HepG2 (cell line): ENCODE results near the gene GRIK5. TPM values are rescaled to one million over a fixed set of nuclear protein-coding genes. Genes with fewer than 3 reads are reported as not detected.

Source experiments
- polyA plus RNA-seq, 8 experiments: library from polyadenylated mRNA; depleted of rRNA in 3 of 8; stranded (reverse) in 7 of 8; unstranded in 1 of 8; fragments of >200 nt; fragmentation: Illumina TruSeq in 4 of 8; extraction: Trizol in 4 of 8; gene quantifications; 2 replicates each; pipeline versions ENCODE4 v1.2.1 to v1.2.3, GENCODE V29; 2011 to 2016; ENCODE audit warnings: low read depth in 4 of 8, missing spikeins in 1 of 8, mixed read lengths in 1 of 8; ENCODE audit not compliant: insufficient read depth in 1 of 8
- total RNA-seq, 5 experiments: library from RNA; depleted of rRNA; stranded (reverse); fragments of >200 nt; fragmentation: Illumina TruSeq; extraction: Trizol; gene quantifications; 2 replicates each; pipeline ENCODE4 v1.2.3, GENCODE V29; 2016; ENCODE audit warnings: low read depth in 1 of 5

GRIK5 gene
- total and polyA plus RNA-seq, 2 of the 13 experiments (the other 11 are each of a cell fraction or from before 2014, with no cell fraction given), result not detected

Other genes starting within 250 kb of the GRIK5 start
- gene LYPD4, start 225.5 kb downstream of the GRIK5 start, total RNA-seq (2016; rRNA removed; fragmentation: Illumina TruSeq; extraction: Trizol), result not detected in 2 replicates
- not detected in 2 replicates for gene LYPD4, start 225.5 kb downstream of the GRIK5 start, polyA plus RNA-seq (2011; rRNA removed)
- gene DMRTC2, start 225.2 kb downstream of the GRIK5 start, total RNA-seq (2016; rRNA removed; fragmentation: Illumina TruSeq; extraction: Trizol), result not detected in 2 replicates
- gene DMRTC2, start 225.2 kb downstream of the GRIK5 start, polyA plus RNA-seq (2011; rRNA removed), result not detected in 2 replicates
- gene RPS19, start 210.0 kb downstream of the GRIK5 start, total RNA-seq (2016; rRNA removed; fragmentation: Illumina TruSeq; extraction: Trizol), result 4,758 and 5,028 TPM in 2 replicates
- gene RPS19, start 210.0 kb downstream of the GRIK5 start, polyA plus RNA-seq (2011; rRNA removed), result 1,633 and 1,983 TPM in 2 replicates
- 0.27 and 0.33 TPM in 2 replicates for gene CD79A, start 192.9 kb downstream of the GRIK5 start, total RNA-seq (2016; rRNA removed; fragmentation: Illumina TruSeq; extraction: Trizol)
- gene CD79A, start 192.9 kb downstream of the GRIK5 start, polyA plus RNA-seq (2011; rRNA removed), result 0.24 and 0.30 TPM in 2 replicates
- gene ARHGEF1, start 187.0 kb downstream of the GRIK5 start, total RNA-seq (2016; rRNA removed; fragmentation: Illumina TruSeq; extraction: Trizol), result 26.2 and 34.7 TPM in 2 replicates
- gene ARHGEF1, start 187.0 kb downstream of the GRIK5 start, polyA plus RNA-seq (2011; rRNA removed), result 33.1 and 33.7 TPM in 2 replicates
- not detected in 2 replicates for gene ERFL, start 141.8 kb downstream of the GRIK5 start, total RNA-seq (2016; rRNA removed; fragmentation: Illumina TruSeq; extraction: Trizol)
- not detected in 2 replicates for gene ERFL, start 141.8 kb downstream of the GRIK5 start, polyA plus RNA-seq (2011; rRNA removed)
- 20.7 and 37.4 TPM in 2 replicates for gene RABAC1, start 110.9 kb downstream of the GRIK5 start, total RNA-seq (2016; rRNA removed; fragmentation: Illumina TruSeq; extraction: Trizol)
- 74.0 and 91.2 TPM in 2 replicates for gene RABAC1, start 110.9 kb downstream of the GRIK5 start, polyA plus RNA-seq (2011; rRNA removed)
- gene ATP1A3, start 76.0 kb downstream of the GRIK5 start, total RNA-seq (2016; rRNA removed; fragmentation: Illumina TruSeq; extraction: Trizol), result 0.04 TPM in 1 of 2 replicates, not detected in the other
- 0.01 TPM in 1 of 2 replicates, not detected in the other for gene ATP1A3, start 76.0 kb downstream of the GRIK5 start, polyA plus RNA-seq (2011; rRNA removed)
- gene ZNF574, start 6.0 kb upstream of the GRIK5 start, total RNA-seq (2016; rRNA removed; fragmentation: Illumina TruSeq; extraction: Trizol), result 7.9 and 8.2 TPM in 2 replicates
- 7.7 and 9.5 TPM in 2 replicates for gene ZNF574, start 6.0 kb upstream of the GRIK5 start, polyA plus RNA-seq (2011; rRNA removed)
- gene POU2F2, start 62.2 kb upstream of the GRIK5 start, total RNA-seq (2016; rRNA removed; fragmentation: Illumina TruSeq; extraction: Trizol), result 0.03 and 0.09 TPM in 2 replicates
- 0.17 and 0.25 TPM in 2 replicates for gene POU2F2, start 62.2 kb upstream of the GRIK5 start, polyA plus RNA-seq (2011; rRNA removed)
- 14.7 and 19.2 TPM in 2 replicates for gene DEDD2, start 147.5 kb upstream of the GRIK5 start, total RNA-seq (2016; rRNA removed; fragmentation: Illumina TruSeq; extraction: Trizol)
- 24.7 and 26.1 TPM in 2 replicates for gene DEDD2, start 147.5 kb upstream of the GRIK5 start, polyA plus RNA-seq (2011; rRNA removed)
- gene ZNF526, start 150.1 kb upstream of the GRIK5 start, total RNA-seq (2016; rRNA removed; fragmentation: Illumina TruSeq; extraction: Trizol), result 8.4 and 8.5 TPM in 2 replicates
- gene ZNF526, start 150.1 kb upstream of the GRIK5 start, polyA plus RNA-seq (2011; rRNA removed), result 3.3 and 4.3 TPM in 2 replicates
- gene GSK3A, start 172.4 kb upstream of the GRIK5 start, total RNA-seq (2016; rRNA removed; fragmentation: Illumina TruSeq; extraction: Trizol), result 14.8 and 16.9 TPM in 2 replicates
- gene GSK3A, start 172.4 kb upstream of the GRIK5 start, polyA plus RNA-seq (2011; rRNA removed), result 52.5 and 56.5 TPM in 2 replicates
- gene ERF, start 184.9 kb upstream of the GRIK5 start, total RNA-seq (2016; rRNA removed; fragmentation: Illumina TruSeq; extraction: Trizol), result 43.2 and 67.1 TPM in 2 replicates
- gene ERF, start 184.9 kb upstream of the GRIK5 start, polyA plus RNA-seq (2011; rRNA removed), result 62.5 and 69.9 TPM in 2 replicates
- 5.4 and 8.0 TPM in 2 replicates for gene CIC, start 199.0 kb upstream of the GRIK5 start, total RNA-seq (2016; rRNA removed; fragmentation: Illumina TruSeq; extraction: Trizol)
- gene CIC, start 199.0 kb upstream of the GRIK5 start, polyA plus RNA-seq (2011; rRNA removed), result 5.9 and 8.3 TPM in 2 replicates
- 0.33 and 0.38 TPM in 2 replicates for gene PRR19, start 231.9 kb upstream of the GRIK5 start, total RNA-seq (2016; rRNA removed; fragmentation: Illumina TruSeq; extraction: Trizol)
- 0.21 and 0.26 TPM in 2 replicates for gene PRR19, start 231.9 kb upstream of the GRIK5 start, polyA plus RNA-seq (2011; rRNA removed)
- gene PAFAH1B3, start 232.4 kb upstream of the GRIK5 start, total RNA-seq (2016; rRNA removed; fragmentation: Illumina TruSeq; extraction: Trizol), result 58.0 and 58.6 TPM in 2 replicates
- 27.4 and 31.2 TPM in 2 replicates for gene PAFAH1B3, start 232.4 kb upstream of the GRIK5 start, polyA plus RNA-seq (2011; rRNA removed)
- gene TMEM145, start 243.1 kb upstream of the GRIK5 start, total RNA-seq (2016; rRNA removed; fragmentation: Illumina TruSeq; extraction: Trizol), result 0.07 TPM in 1 of 2 replicates, not detected in the other
- 5.1 and 5.5 TPM in 2 replicates for gene TMEM145, start 243.1 kb upstream of the GRIK5 start, polyA plus RNA-seq (2011; rRNA removed)